SK-N-SH treated with all-trans-retinoic acid at 6 μM for 48 hours (cell line): ENCODE results near the gene AMOTL1.

Experiments used
- BACH2 ChIP-seq: fragments of 250-450 bp; sonication (Bioruptor Pico); IDR thresholded peaks from 2 replicates; pipeline ENCODE4 v1.9.0; 2021; ENCODE audit warnings: mild to moderate bottlenecking, borderline replicate concordance
- CSDC2 ChIP-seq: fragments of 250-450 bp; sonication (Bioruptor Pico); IDR thresholded peaks from 2 replicates; pipeline ENCODE4 v1.5.0; 2020; ENCODE audit warnings: mild to moderate bottlenecking, moderate library complexity
- ESRRG ChIP-seq: fragments of 250-450 bp; sonication (Bioruptor Pico); IDR thresholded peaks from 2 replicates; pipeline ENCODE4 v1.6.1; 2021; ENCODE audit warnings: mild to moderate bottlenecking
- PATZ1 ChIP-seq: fragments of 250-450 bp; sonication (Bioruptor Pico); IDR thresholded peaks from 2 replicates; pipeline ENCODE4 v1.8.0; 2020; ENCODE audit warnings: mild to moderate bottlenecking, moderate library complexity, borderline replicate concordance
- TF ChIP-seq, protein P1 (sequence below): fragments of 250-450 bp; sonication (Bioruptor Pico); IDR thresholded peaks from 2 replicates; pipeline ENCODE4 v1.5.1; 2020; ENCODE audit warnings: low read depth, mild to moderate bottlenecking, moderate library complexity

- TF ChIP-seq CSDC2 (CRISPR knock-in tag): no peak
- TF ChIP-seq BACH2 (CRISPR knock-in tag): no peak
- TF ChIP-seq, protein P1, sequence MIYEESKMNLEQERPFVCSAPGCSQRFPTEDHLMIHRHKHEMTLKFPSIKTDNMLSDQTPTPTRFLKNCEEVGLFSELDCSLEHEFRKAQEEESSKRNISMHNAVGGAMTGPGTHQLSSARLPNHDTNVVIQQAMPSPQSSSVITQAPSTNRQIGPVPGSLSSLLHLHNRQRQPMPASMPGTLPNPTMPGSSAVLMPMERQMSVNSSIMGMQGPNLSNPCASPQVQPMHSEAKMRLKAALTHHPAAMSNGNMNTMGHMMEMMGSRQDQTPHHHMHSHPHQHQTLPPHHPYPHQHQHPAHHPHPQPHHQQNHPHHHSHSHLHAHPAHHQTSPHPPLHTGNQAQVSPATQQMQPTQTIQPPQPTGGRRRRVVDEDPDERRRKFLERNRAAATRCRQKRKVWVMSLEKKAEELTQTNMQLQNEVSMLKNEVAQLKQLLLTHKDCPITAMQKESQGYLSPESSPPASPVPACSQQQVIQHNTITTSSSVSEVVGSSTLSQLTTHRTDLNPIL (CRISPR knock-in tag): no peak
- no peak for TF ChIP-seq PATZ1 (CRISPR knock-in tag)
- no peak for TF ChIP-seq ESRRG (CRISPR knock-in tag)
Observed at GRCh38 chr11:94786264-94787126, 18.3 kb downstream of the AMOTL1 start.
